HCT116 (cell line): ENCODE data around the gene GPNMB. TPM values are rescaled to one million over a fixed set of nuclear protein-coding genes. Genes with fewer than 3 reads are reported as not detected.

Experiments used
- ATAC-seq: fragments of 200-7000 bp; cut with Tn5 transposase; 2 replicates; pipeline ENCODE4 v1.9.1; 2020; ENCODE audit warnings: mild to moderate bottlenecking, moderate library complexity
- BruUV-seq: library from RNA; stranded (reverse); fragments of 400-500 nt; replicated peaks from 2 replicates; lab custom pipeline; 2021; lab: Mats Ljungman, UMichigan
- CTCF ChIA-PET: fragments of 300-600 bp; sonication (Branson Sonifier 250); formaldehyde crosslinking; loops from one replicate; lab custom pipeline; 2021; ENCODE audit warnings: antibody characterized with exemption; lab: Charles Lee
- POLR2A ChIA-PET: fragments of 300-600, 350-600 bp; sonication (Branson Sonifier 250); formaldehyde crosslinking; loops from one replicate; lab custom pipeline; 2021; ENCODE audit warnings: antibody characterized with exemption; lab: Charles Lee
- RAD21 ChIA-PET, 2 experiments: fragments of 300-600 bp; sonication (Branson Sonifier 250); formaldehyde crosslinking; loops; one replicate each; lab custom pipeline; 2023; ENCODE audit warnings: low total read pairs in 2 of 2; ENCODE audit not compliant: uncharacterized antibody in 2 of 2, unreplicated experiment in 2 of 2, low non-redundant PET in 1 of 2; lab: Charles Lee
- DNase-seq: peaks from one replicate; pipeline ENCODE4 v3.0.0-alpha.2; 2010; ENCODE audit warnings: low read depth, low spot score
- H2AFZ ChIP-seq: fragments of 200-600 bp; shearing (Covaris generic), sonication (generic); 2 replicates; pipeline ENCODE4 v1.6.1; 2017; ENCODE audit warnings: low read depth, mixed run types, mixed read lengths, antibody characterized with exemption, low read length; ENCODE audit not compliant: poor library complexity, severe bottlenecking
- H3K27ac ChIP-seq: 2 replicates; pipeline ENCODE4 v1.5.1; 2012; ENCODE audit warnings: low read depth, low read length
- H3K27me3 ChIP-seq: fragments of 200-600 bp; sonication (generic); 2 replicates; pipeline ENCODE4 v1.6.1; 2016; ENCODE audit warnings: mixed run types, low read length, mixed read lengths; ENCODE audit not compliant: insufficient read depth
- H3K36me3 ChIP-seq, 2 experiments: fragments of 200-500 bp in 1 of 2; fragments of 200-600 bp in 1 of 2; sonication (Bioruptor generic) in 1 of 2; sonication (generic) in 1 of 2; 2 replicates each; pipeline versions ENCODE4 v1.5.1 to v1.6.1; 2014 to 2016; ENCODE audit warnings: low read length in 2 of 2, inconsistent platforms in 1 of 2, mixed read lengths in 1 of 2, mixed run types in 1 of 2; ENCODE audit not compliant: insufficient read depth in 2 of 2, control insufficient read depth in 1 of 2
- H3K4me1 ChIP-seq, 2 experiments: fragments of 200-600 bp in 1 of 2; sonication (generic) in 1 of 2; 2 replicates each; pipeline versions ENCODE4 v1.5.1 to v1.6.1; 2012 to 2017; ENCODE audit warnings: low read length in 2 of 2, inconsistent platforms in 1 of 2, mild to moderate bottlenecking in 1 of 2, mixed read lengths in 1 of 2, mixed run types in 1 of 2, moderate library complexity in 1 of 2; ENCODE audit not compliant: insufficient read depth in 2 of 2, control insufficient read depth in 1 of 2
- H3K4me2 ChIP-seq: fragments of 200-600 bp; sonication (generic); 2 replicates; pipeline ENCODE4 v1.6.1; 2017; ENCODE audit warnings: mixed run types, low read length, mixed read lengths
- H3K4me3 ChIP-seq, 2 experiments: fragments of 200-600 bp in 1 of 2; sonication (generic) in 1 of 2; replicated peaks in 1 of 2; 2 replicates each; pipeline ENCODE4 v1.5.1; 2011 to 2016; ENCODE audit warnings: low read length in 2 of 2, control low read depth in 1 of 2, low read depth in 1 of 2, mild to moderate bottlenecking in 1 of 2, mixed read lengths in 1 of 2, mixed run types in 1 of 2
- H3K79me2 ChIP-seq: fragments of 200-600 bp; sonication (generic); 2 replicates; pipeline ENCODE4 v1.6.1; 2017; ENCODE audit warnings: mild to moderate bottlenecking, mixed run types, low read length, moderate library complexity, mixed read lengths; ENCODE audit not compliant: insufficient read depth
- H3K9ac ChIP-seq: fragments of 200-600 bp; sonication (generic); 2 replicates; pipeline ENCODE4 v1.6.1; 2016; ENCODE audit warnings: low read length, mixed read lengths
- H3K9me2 ChIP-seq: fragments of 200-600 bp; sonication (generic), shearing (Covaris generic); 2 replicates; pipeline ENCODE4 v1.6.1; 2017; ENCODE audit warnings: mixed run types, mild to moderate bottlenecking, moderate library complexity; ENCODE audit not compliant: insufficient read depth
- H3K9me3 ChIP-seq, 2 experiments: fragments of 200-500 bp in 1 of 2; fragments of 200-600 bp in 1 of 2; sonication (Bioruptor generic) in 1 of 2; sonication (generic) in 1 of 2; 2 replicates each; pipeline ENCODE4 v1.6.1; 2014 to 2017; ENCODE audit warnings: low read length in 2 of 2, mixed read lengths in 2 of 2, inconsistent platforms in 1 of 2, low read depth in 1 of 2, mild to moderate bottlenecking in 1 of 2, mixed run types in 1 of 2, moderate library complexity in 1 of 2; ENCODE audit not compliant: control insufficient read depth in 1 of 2, insufficient read depth in 1 of 2
- H4K20me1 ChIP-seq: fragments of 200-600 bp; sonication (generic), shearing (Covaris generic); 2 replicates; pipeline ENCODE4 v1.6.1; 2017; ENCODE audit warnings: mixed run types, mild to moderate bottlenecking, moderate library complexity; ENCODE audit not compliant: insufficient read depth
- CBX3 ChIP-seq: IDR thresholded peaks from 2 replicates; pipeline ENCODE4 v1.6.1; 2012; ENCODE audit warnings: low read depth
- CEBPB ChIP-seq: IDR thresholded peaks from 2 replicates; pipeline ENCODE4 v1.6.1; 2012; ENCODE audit warnings: low read depth
- EGR1 ChIP-seq: IDR thresholded peaks from 2 replicates; pipeline ENCODE4 v1.6.1; 2012; ENCODE audit warnings: low read depth
- FOSL1 ChIP-seq: IDR thresholded peaks from 2 replicates; pipeline ENCODE4 v1.6.1; 2012; ENCODE audit warnings: low read depth
- POLR2A ChIP-seq: IDR thresholded peaks from 2 replicates; pipeline ENCODE4 v1.7.0; 2011; ENCODE audit warnings: borderline replicate concordance; ENCODE audit not compliant: insufficient read depth, insufficient read length; ENCODE audit errors: extremely low read depth
- POLR2AphosphoS5 ChIP-seq: IDR thresholded peaks from 2 replicates; pipeline ENCODE4 v1.6.1; 2011; ENCODE audit warnings: mild to moderate bottlenecking, low read depth, low read length, moderate library complexity
- RAD21 ChIP-seq: IDR thresholded peaks from 2 replicates; pipeline ENCODE4 v1.6.1; 2012; ENCODE audit warnings: low read depth, mild to moderate bottlenecking
- SIN3A ChIP-seq: IDR thresholded peaks from 2 replicates; pipeline ENCODE4 v1.6.1; 2012; ENCODE audit warnings: low read depth
- TCF7L2 ChIP-seq: IDR thresholded peaks from 2 replicates; pipeline ENCODE4 v1.7.0; 2011; ENCODE audit warnings: borderline replicate concordance, inconsistent platforms; ENCODE audit not compliant: insufficient read depth, insufficient read length; ENCODE audit errors: extremely low read depth
- intact Hi-C: fragments of 100-400 bp; cut with micrococcal nuclease; formaldehyde crosslinking; loops from 2 replicates; pipeline ENCODE4 v1.10.0; 2022
- total RNA-seq: library from RNA; stranded (reverse); gene quantifications from one replicate; pipeline ENCODE4 v1.2.1, GENCODE V29; 2021; ENCODE audit not compliant: unreplicated experiment
- TF ChIP-seq, protein P1 (sequence below): IDR thresholded peaks from 2 replicates; pipeline ENCODE4 v1.6.1; 2011; ENCODE audit warnings: mild to moderate bottlenecking, low read length, moderate library complexity; ENCODE audit not compliant: insufficient replicate concordance; ENCODE audit errors: extremely low read depth
- TF ChIP-seq, protein P2 (sequence below): IDR thresholded peaks from 2 replicates; pipeline ENCODE4 v1.6.1; 2012
- TF ChIP-seq, protein P3 (sequence below): IDR thresholded peaks from 2 replicates; pipeline ENCODE4 v1.6.1; 2012
- TF ChIP-seq, protein P4 (sequence below): IDR thresholded peaks from 2 replicates; pipeline ENCODE4 v1.6.1; 2012; ENCODE audit warnings: low read depth
- TF ChIP-seq, protein P5 (sequence below), 3 experiments: fragments of 200-600 bp in 1 of 3; sonication (generic) in 1 of 3; IDR thresholded peaks in 2 of 3; conservative IDR thresholded peaks in 1 of 3; 2 replicates each; pipeline ENCODE4 v1.5.1; 2012 to 2017; ENCODE audit warnings: low read depth in 2 of 3, low read length in 2 of 3, antibody characterized with exemption in 1 of 3, borderline replicate concordance in 1 of 3, control low read depth in 1 of 3, mild to moderate bottlenecking in 1 of 3, mixed read lengths in 1 of 3, mixed run types in 1 of 3, moderate library complexity in 1 of 3; ENCODE audit not compliant: insufficient read depth in 1 of 3

Gene GPNMB
- total RNA-seq, 1 experiment from 2014 or later, result 2.8 TPM

DNA sequence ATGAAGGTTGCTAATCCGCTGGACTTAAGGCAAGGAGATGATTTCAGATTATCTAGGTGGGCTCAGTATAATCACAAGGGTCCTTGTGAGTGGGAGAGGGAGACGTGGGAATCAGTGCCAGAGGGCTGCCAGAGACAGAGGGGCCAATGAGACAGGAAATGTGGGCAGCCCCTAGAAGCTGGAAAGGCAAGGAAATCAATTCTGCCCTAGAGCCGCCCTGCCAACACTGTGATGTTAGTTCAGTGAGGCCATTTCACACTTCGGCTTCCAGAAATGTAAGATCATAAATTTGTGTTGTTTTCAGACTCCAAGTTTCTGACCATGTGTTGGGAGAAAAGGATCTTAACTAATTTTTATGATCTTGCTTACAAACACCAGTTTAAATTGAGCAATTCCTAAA, 3.6 kb upstream of the GPNMB start:
- no peaks in the 10 kb centered on the region for H3K36me3 ChIP-seq
- H3K27me3 ChIP-seq, result no peaks in the 10 kb centered on the region
- ATAC-seq, result no peak
- no peaks in the 10 kb centered on the region for H3K9me2 ChIP-seq
- H3K9ac ChIP-seq, result no peak overlapping the region
- no peaks in the 10 kb centered on the region for H3K9me3 ChIP-seq
- H4K20me1 ChIP-seq, result no peaks in the 10 kb centered on the region
- TF ChIP-seq, protein P1, sequence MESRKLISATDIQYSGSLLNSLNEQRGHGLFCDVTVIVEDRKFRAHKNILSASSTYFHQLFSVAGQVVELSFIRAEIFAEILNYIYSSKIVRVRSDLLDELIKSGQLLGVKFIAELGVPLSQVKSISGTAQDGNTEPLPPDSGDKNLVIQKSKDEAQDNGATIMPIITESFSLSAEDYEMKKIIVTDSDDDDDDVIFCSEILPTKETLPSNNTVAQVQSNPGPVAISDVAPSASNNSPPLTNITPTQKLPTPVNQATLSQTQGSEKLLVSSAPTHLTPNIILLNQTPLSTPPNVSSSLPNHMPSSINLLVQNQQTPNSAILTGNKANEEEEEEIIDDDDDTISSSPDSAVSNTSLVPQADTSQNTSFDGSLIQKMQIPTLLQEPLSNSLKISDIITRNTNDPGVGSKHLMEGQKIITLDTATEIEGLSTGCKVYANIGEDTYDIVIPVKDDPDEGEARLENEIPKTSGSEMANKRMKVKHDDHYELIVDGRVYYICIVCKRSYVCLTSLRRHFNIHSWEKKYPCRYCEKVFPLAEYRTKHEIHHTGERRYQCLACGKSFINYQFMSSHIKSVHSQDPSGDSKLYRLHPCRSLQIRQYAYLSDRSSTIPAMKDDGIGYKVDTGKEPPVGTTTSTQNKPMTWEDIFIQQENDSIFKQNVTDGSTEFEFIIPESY, result no peak
- TF ChIP-seq, protein P2, sequence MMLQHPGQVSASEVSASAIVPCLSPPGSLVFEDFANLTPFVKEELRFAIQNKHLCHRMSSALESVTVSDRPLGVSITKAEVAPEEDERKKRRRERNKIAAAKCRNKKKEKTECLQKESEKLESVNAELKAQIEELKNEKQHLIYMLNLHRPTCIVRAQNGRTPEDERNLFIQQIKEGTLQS, result no peak
- TF ChIP-seq FOSL1 (no peak), POLR2AphosphoS5 (no peak), EGR1 (no peak), SIN3A (no peak), TCF7L2 (no peak), CBX3 (no peak), CEBPB (no peak), POLR2A (no peak), RAD21 (no peak)
- TF ChIP-seq, protein P3, sequence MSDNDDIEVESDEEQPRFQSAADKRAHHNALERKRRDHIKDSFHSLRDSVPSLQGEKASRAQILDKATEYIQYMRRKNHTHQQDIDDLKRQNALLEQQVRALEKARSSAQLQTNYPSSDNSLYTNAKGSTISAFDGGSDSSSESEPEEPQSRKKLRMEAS, result no peak
- TF ChIP-seq, protein P4, sequence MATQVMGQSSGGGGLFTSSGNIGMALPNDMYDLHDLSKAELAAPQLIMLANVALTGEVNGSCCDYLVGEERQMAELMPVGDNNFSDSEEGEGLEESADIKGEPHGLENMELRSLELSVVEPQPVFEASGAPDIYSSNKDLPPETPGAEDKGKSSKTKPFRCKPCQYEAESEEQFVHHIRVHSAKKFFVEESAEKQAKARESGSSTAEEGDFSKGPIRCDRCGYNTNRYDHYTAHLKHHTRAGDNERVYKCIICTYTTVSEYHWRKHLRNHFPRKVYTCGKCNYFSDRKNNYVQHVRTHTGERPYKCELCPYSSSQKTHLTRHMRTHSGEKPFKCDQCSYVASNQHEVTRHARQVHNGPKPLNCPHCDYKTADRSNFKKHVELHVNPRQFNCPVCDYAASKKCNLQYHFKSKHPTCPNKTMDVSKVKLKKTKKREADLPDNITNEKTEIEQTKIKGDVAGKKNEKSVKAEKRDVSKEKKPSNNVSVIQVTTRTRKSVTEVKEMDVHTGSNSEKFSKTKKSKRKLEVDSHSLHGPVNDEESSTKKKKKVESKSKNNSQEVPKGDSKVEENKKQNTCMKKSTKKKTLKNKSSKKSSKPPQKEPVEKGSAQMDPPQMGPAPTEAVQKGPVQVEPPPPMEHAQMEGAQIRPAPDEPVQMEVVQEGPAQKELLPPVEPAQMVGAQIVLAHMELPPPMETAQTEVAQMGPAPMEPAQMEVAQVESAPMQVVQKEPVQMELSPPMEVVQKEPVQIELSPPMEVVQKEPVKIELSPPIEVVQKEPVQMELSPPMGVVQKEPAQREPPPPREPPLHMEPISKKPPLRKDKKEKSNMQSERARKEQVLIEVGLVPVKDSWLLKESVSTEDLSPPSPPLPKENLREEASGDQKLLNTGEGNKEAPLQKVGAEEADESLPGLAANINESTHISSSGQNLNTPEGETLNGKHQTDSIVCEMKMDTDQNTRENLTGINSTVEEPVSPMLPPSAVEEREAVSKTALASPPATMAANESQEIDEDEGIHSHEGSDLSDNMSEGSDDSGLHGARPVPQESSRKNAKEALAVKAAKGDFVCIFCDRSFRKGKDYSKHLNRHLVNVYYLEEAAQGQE, result no peak
- TF ChIP-seq, protein P5, sequence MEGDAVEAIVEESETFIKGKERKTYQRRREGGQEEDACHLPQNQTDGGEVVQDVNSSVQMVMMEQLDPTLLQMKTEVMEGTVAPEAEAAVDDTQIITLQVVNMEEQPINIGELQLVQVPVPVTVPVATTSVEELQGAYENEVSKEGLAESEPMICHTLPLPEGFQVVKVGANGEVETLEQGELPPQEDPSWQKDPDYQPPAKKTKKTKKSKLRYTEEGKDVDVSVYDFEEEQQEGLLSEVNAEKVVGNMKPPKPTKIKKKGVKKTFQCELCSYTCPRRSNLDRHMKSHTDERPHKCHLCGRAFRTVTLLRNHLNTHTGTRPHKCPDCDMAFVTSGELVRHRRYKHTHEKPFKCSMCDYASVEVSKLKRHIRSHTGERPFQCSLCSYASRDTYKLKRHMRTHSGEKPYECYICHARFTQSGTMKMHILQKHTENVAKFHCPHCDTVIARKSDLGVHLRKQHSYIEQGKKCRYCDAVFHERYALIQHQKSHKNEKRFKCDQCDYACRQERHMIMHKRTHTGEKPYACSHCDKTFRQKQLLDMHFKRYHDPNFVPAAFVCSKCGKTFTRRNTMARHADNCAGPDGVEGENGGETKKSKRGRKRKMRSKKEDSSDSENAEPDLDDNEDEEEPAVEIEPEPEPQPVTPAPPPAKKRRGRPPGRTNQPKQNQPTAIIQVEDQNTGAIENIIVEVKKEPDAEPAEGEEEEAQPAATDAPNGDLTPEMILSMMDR (IDR thresholded peaks at IDR 0.05 in 2 of 3, conservative IDR thresholded peaks at IDR 0.05 in 1 of 3; ENCODE audit: borderline replicate concordance in 1 of 3, insufficient read depth in 1 of 3, low read depth in 2 of 3, low read length in 2 of 3), result no peak
- TF ChIP-seq, all 23 proteins: peak for 0
- ChIA-PET POLR2A (no interaction called here), CTCF (interaction anchor here (0.9 kb wide), 1 partner anchor 157 kb away, joined by 4 read pairs; no protein-coding TSS in a partner anchor), RAD21 (no interaction called here)
- no TSS peak for BruUV-seq
- H3K4me3 ChIP-seq, result no peak overlapping the region
- intact Hi-C loops, result no loop called here
- 0 out of 4 replicates have a peak, but pooled peaks cover 0 to 2% of the 10 kb centered on the region in 2 experiments for H3K4me1 ChIP-seq
- no peak overlapping the region for H3K27ac ChIP-seq
- no peaks in the 10 kb centered on the region for H3K79me2 ChIP-seq
- no peak overlapping the region for H3K4me2 ChIP-seq
- DNase-seq, result no peak
- H2AFZ ChIP-seq, result no peak overlapping the region
